ENCODE measurements around the gene RPL22.
"Not testable (repeated sequence)": the region's sequence is repeated elsewhere in the genome, so short reads cannot be mapped to it uniquely, and the experiment has no call there.

RPL22 gene

GRCh38 chr1:6222636-6223035, 23.2 kb upstream of the RPL22 start:
- H3K4me3 ChIP-seq (ENCODE audit: low read length) = no peak overlapping the region
- no peaks in the 10 kb centered on the region for H3K9me3 ChIP-seq (ENCODE audit: control insufficient read depth, low read length)
- no peaks in the 10 kb centered on the region for H3K27me3 ChIP-seq (ENCODE audit: control insufficient read depth, insufficient read depth, low read length)
- H3K9ac ChIP-seq (ENCODE audit: low read length) = no peak overlapping the region
- H3K4me1 ChIP-seq (ENCODE audit: control insufficient read depth, insufficient read depth, low read length) = no peaks in the 10 kb centered on the region
- H3K36me3 ChIP-seq (ENCODE audit: control insufficient read depth, insufficient read depth, low read length) = peaks cover 11% of the 10 kb centered on the region

GRCh38 chr1:6221210-6221784, 21.9 kb upstream of the RPL22 start:
- H3K9ac ChIP-seq (ENCODE audit: low read length) = no peak overlapping the region
- H3K36me3 ChIP-seq (ENCODE audit: control insufficient read depth, insufficient read depth, low read length) = peaks cover 4% of the 10 kb centered on the region
- H3K4me3 ChIP-seq (ENCODE audit: low read length) = no peak overlapping the region
- H3K9me3 ChIP-seq (ENCODE audit: control insufficient read depth, low read length) = no peaks in the 10 kb centered on the region
- no peaks in the 10 kb centered on the region for H3K4me1 ChIP-seq (ENCODE audit: control insufficient read depth, insufficient read depth, low read length)
- H3K27me3 ChIP-seq (ENCODE audit: control insufficient read depth, insufficient read depth, low read length) = no peaks in the 10 kb centered on the region

- Histone ChIP-seq H3K36me3 (ENCODE audit: control insufficient read depth, insufficient read depth, low read length) (peaks cover 4% of the 10 kb centered on the region), H3K27me3 (ENCODE audit: control insufficient read depth, insufficient read depth, low read length) (no peaks in the 10 kb centered on the region)
Observed at GRCh38 chr1:6220236-6220635, 20.8 kb upstream of the RPL22 start.

GRCh38 chr1:6219641-6220040, 20.2 kb upstream of the RPL22 start:
- H3K9ac ChIP-seq (ENCODE audit: low read length); H3K4me3 ChIP-seq (ENCODE audit: low read length); H3K4me1 ChIP-seq (ENCODE audit: control insufficient read depth, insufficient read depth, low read length); H3K9me3 ChIP-seq (ENCODE audit: control insufficient read depth, low read length); H3K36me3 ChIP-seq (ENCODE audit: control insufficient read depth, insufficient read depth, low read length); H3K27me3 ChIP-seq (ENCODE audit: control insufficient read depth, insufficient read depth, low read length): not testable (repeated sequence)

More at GRCh38 chr1:6220236-6220635, 20.8 kb upstream of the RPL22 start:
- Histone ChIP-seq H3K9me3 (ENCODE audit: control insufficient read depth, low read length) (no peaks in the 10 kb centered on the region), H3K9ac (ENCODE audit: low read length) (no peak overlapping the region), H3K4me1 (ENCODE audit: control insufficient read depth, insufficient read depth, low read length) (no peaks in the 10 kb centered on the region), H3K4me3 (ENCODE audit: low read length) (no peak overlapping the region)

- Histone ChIP-seq H3K4me3 (ENCODE audit: low read length) (no peak overlapping the region), H3K9ac (ENCODE audit: low read length) (no peak overlapping the region), H3K4me1 (ENCODE audit: control insufficient read depth, insufficient read depth, low read length) (no peaks in the 10 kb centered on the region), H3K36me3 (ENCODE audit: control insufficient read depth, insufficient read depth, low read length) (peaks cover under 1% of the 10 kb centered on the region), H3K27me3 (ENCODE audit: control insufficient read depth, insufficient read depth, low read length) (no peaks in the 10 kb centered on the region), H3K9me3 (ENCODE audit: control insufficient read depth, low read length) (no peaks in the 10 kb centered on the region)
Observed at GRCh38 chr1:6218375-6219164, 19.2 kb upstream of the RPL22 start.

- no peak overlapping the region for H3K4me3 ChIP-seq (ENCODE audit: low read length)
- peaks cover 2% of the 10 kb centered on the region for H3K27me3 ChIP-seq (ENCODE audit: control insufficient read depth, insufficient read depth, low read length)
- no peaks in the 10 kb centered on the region for H3K9me3 ChIP-seq (ENCODE audit: control insufficient read depth, low read length)
- peaks cover 7% of the 10 kb centered on the region for H3K4me1 ChIP-seq (ENCODE audit: control insufficient read depth, insufficient read depth, low read length)
- H3K9ac ChIP-seq (ENCODE audit: low read length) = no peak overlapping the region
- no peaks in the 10 kb centered on the region for H3K36me3 ChIP-seq (ENCODE audit: control insufficient read depth, insufficient read depth, low read length)
Observed at GRCh38 chr1:6212193-6212959, 13.0 kb upstream of the RPL22 start.

GRCh38 chr1:6211731-6212130, 12.3 kb upstream of the RPL22 start:
- Histone ChIP-seq H3K4me3 (ENCODE audit: low read length) (no peak overlapping the region), H3K9me3 (ENCODE audit: control insufficient read depth, low read length) (no peaks in the 10 kb centered on the region), H3K27me3 (ENCODE audit: control insufficient read depth, insufficient read depth, low read length) (peaks cover 8% of the 10 kb centered on the region), H3K9ac (ENCODE audit: low read length) (no peak overlapping the region), H3K36me3 (ENCODE audit: control insufficient read depth, insufficient read depth, low read length) (no peaks in the 10 kb centered on the region), H3K4me1 (ENCODE audit: control insufficient read depth, insufficient read depth, low read length) (peaks cover 11% of the 10 kb centered on the region)

GRCh38 chr1:6210591-6211355, 11.4 kb upstream of the RPL22 start:
- no peaks in the 10 kb centered on the region for H3K36me3 ChIP-seq (ENCODE audit: control insufficient read depth, insufficient read depth, low read length)
- H3K27me3 ChIP-seq (ENCODE audit: control insufficient read depth, insufficient read depth, low read length) = peaks cover 18% of the 10 kb centered on the region
- peaks cover 13% of the 10 kb centered on the region for H3K4me1 ChIP-seq (ENCODE audit: control insufficient read depth, insufficient read depth, low read length)
- H3K9me3 ChIP-seq (ENCODE audit: control insufficient read depth, low read length) = no peaks in the 10 kb centered on the region
- no peak overlapping the region for H3K9ac ChIP-seq (ENCODE audit: low read length)
- no peak overlapping the region for H3K4me3 ChIP-seq (ENCODE audit: low read length)

GRCh38 chr1:6209661-6210580, 10.5 kb upstream of the RPL22 start:
- no peak overlapping the region for H3K9ac ChIP-seq (ENCODE audit: low read length)
- H3K36me3 ChIP-seq (ENCODE audit: control insufficient read depth, insufficient read depth, low read length) = no peaks in the 10 kb centered on the region
- H3K4me3 ChIP-seq (ENCODE audit: low read length) = peak overlapping the region; percentile 4
- H3K27me3 ChIP-seq (ENCODE audit: control insufficient read depth, insufficient read depth, low read length) = peaks cover 26% of the 10 kb centered on the region
- no peaks in the 10 kb centered on the region for H3K9me3 ChIP-seq (ENCODE audit: control insufficient read depth, low read length)
- peaks cover 21% of the 10 kb centered on the region for H3K4me1 ChIP-seq (ENCODE audit: control insufficient read depth, insufficient read depth, low read length)

GRCh38 chr1:6208723-6209660, 9.6 kb upstream of the RPL22 start:
- H3K27me3 ChIP-seq (ENCODE audit: control insufficient read depth, insufficient read depth, low read length) = peaks cover 28% of the 10 kb centered on the region
- H3K36me3 ChIP-seq (ENCODE audit: control insufficient read depth, insufficient read depth, low read length) = no peaks in the 10 kb centered on the region
- H3K4me1 ChIP-seq (ENCODE audit: control insufficient read depth, insufficient read depth, low read length) = peaks cover 23% of the 10 kb centered on the region
- no peaks in the 10 kb centered on the region for H3K9me3 ChIP-seq (ENCODE audit: control insufficient read depth, low read length)
- H3K4me3 ChIP-seq (ENCODE audit: low read length) = peak overlapping the region; percentile 4
- no peak overlapping the region for H3K9ac ChIP-seq (ENCODE audit: low read length)
